HG02623 (cell line): Measurements from ENCODE around the gene MATN1.
A peak's percentile ranks its signal among the peaks of the same experiment; 100 is the strongest.

Source experiments
- ATAC-seq: cut with Tn5 transposase; IDR thresholded peaks from one replicate; pipeline ENCODE4 v1.9.1; 2021; ENCODE audit warnings: moderate library complexity; ENCODE audit not compliant: unreplicated experiment

The MATN1 gene

GRCh38 chr1:30719406-30720270, 3.7 kb downstream of the MATN1 start:
- no peak for ATAC-seq

GRCh38 chr1:30718636-30719405, 4.6 kb downstream of the MATN1 start:
- peak; percentile 51 for ATAC-seq

GRCh38 chr1:30718091-30718635, 5.2 kb downstream of the MATN1 start:
- peak; percentile 77 for ATAC-seq

GRCh38 chr1:30716646-30717045, 6.7 kb downstream of the MATN1 start:
- ATAC-seq: no peak

- no peak for ATAC-seq
Observed at GRCh38 chr1:30715886-30716285, 7.5 kb downstream of the MATN1 start.

GRCh38 chr1:30715216-30715615, 8.2 kb downstream of the MATN1 start:
- no peak for ATAC-seq

- no peak for ATAC-seq
Observed at GRCh38 chr1:30714536-30715090, 8.8 kb downstream of the MATN1 start.

GRCh38 chr1:30714025-30714424, 9.4 kb downstream of the MATN1 start:
- ATAC-seq: no peak

- no peak for ATAC-seq
Observed at GRCh38 chr1:30713311-30713710, 10.1 kb downstream of the MATN1 start.

GRCh38 chr1:30712583-30712982, 10.8 kb downstream of the MATN1 start:
- ATAC-seq: no peak

- no peak for ATAC-seq
Observed at GRCh38 chr1:30710407-30710806, 13.0 kb downstream of the MATN1 start.

GRCh38 chr1:30708361-30708728, 15.0 kb downstream of the MATN1 start:
- no peak for ATAC-seq

GRCh38 chr1:30707412-30708360, 15.7 kb downstream of the MATN1 start:
- ATAC-seq: no peak

- no peak for ATAC-seq
Observed at GRCh38 chr1:30706528-30706927, 16.9 kb downstream of the MATN1 start.

- ATAC-seq: no peak
Observed at GRCh38 chr1:30705698-30706097, 17.7 kb downstream of the MATN1 start.

GRCh38 chr1:30704765-30705509, 18.4 kb downstream of the MATN1 start:
- ATAC-seq: no peak

GRCh38 chr1:30704271-30704670, 19.1 kb downstream of the MATN1 start:
- no peak for ATAC-seq

- ATAC-seq: no peak
Observed at GRCh38 chr1:30702823-30703222, 20.6 kb downstream of the MATN1 start.

GRCh38 chr1:30701258-30701633, 22.1 kb downstream of the MATN1 start:
- ATAC-seq: no peak
